ENCODE measurements around the gene LRRFIP2.

DNA sequence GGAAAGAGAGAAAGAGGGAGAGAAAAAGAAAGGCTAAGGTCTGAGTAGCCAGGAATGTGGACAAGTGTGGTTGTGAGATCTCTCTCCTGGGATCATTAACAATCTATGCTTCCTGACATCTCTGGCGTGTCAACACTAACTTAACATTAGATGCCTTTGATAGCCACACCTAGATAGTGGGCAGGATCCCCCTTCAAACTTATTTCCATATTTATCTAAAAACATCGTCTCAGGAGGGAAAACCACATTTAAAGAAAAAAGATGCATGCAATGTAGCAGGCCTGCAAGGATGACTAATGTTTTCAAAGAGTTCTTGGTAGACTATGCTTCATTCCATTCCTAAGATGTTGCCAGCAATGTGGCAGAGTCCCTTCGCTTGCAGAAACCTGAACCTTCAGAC lies 100.2 kb downstream of the LRRFIP2 start:
- TF ChIP-seq KLF1 (tag by site-specific recombination; IDR thresholded peaks at IDR 0.05) (no peak), ZNF24 (tag by site-specific recombination; IDR thresholded peaks at IDR 0.05) (no peak), YY1 (tag by site-specific recombination; IDR thresholded peaks at IDR 0.05) (no peak), ZNF521 (tag by site-specific recombination; IDR thresholded peaks at IDR 0.05) (no peak)
- TF ChIP-seq, protein P1, sequence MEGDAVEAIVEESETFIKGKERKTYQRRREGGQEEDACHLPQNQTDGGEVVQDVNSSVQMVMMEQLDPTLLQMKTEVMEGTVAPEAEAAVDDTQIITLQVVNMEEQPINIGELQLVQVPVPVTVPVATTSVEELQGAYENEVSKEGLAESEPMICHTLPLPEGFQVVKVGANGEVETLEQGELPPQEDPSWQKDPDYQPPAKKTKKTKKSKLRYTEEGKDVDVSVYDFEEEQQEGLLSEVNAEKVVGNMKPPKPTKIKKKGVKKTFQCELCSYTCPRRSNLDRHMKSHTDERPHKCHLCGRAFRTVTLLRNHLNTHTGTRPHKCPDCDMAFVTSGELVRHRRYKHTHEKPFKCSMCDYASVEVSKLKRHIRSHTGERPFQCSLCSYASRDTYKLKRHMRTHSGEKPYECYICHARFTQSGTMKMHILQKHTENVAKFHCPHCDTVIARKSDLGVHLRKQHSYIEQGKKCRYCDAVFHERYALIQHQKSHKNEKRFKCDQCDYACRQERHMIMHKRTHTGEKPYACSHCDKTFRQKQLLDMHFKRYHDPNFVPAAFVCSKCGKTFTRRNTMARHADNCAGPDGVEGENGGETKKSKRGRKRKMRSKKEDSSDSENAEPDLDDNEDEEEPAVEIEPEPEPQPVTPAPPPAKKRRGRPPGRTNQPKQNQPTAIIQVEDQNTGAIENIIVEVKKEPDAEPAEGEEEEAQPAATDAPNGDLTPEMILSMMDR (tag by site-specific recombination; IDR thresholded peaks at IDR 0.05), result no peak

Data from HEK293 (cell line).